GM19395 (cell line): ENCODE data around the gene CYTH2.

Source experiments
- ATAC-seq: cut with Tn5 transposase; IDR thresholded peaks from one replicate; pipeline ENCODE4 v1.9.1; 2021; ENCODE audit warnings: mild to moderate bottlenecking, moderate library complexity; ENCODE audit not compliant: unreplicated experiment

Gene CYTH2

GRCh38 chr19:48492925-48493717 is 24.0 kb downstream of the CYTH2 start:
- ATAC-seq = peak; percentile 70

- ATAC-seq = no peak
Observed at GRCh38 chr19:48493718-48494401, 24.7 kb downstream of the CYTH2 start.

DNA sequence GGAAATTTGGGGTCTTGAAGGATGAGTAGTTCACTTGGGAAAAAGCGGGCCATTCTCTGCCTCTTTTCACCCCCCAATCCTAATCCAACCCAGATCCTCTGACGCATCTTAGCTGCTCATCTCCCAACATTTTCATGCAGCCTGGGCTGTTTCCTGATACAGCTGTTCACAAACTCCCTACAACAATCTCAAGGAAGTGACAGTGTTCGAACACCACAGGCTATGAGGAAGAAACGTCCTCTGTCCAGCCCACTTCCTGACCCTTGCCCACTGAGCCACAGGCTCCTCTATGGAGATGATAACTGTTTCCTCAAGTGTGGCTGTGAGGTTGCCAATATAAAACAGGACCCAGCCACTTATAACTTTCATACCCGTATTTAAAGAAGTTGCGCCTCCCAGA is 26.2 kb downstream of the CYTH2 start:
- no peak for ATAC-seq

DNA sequence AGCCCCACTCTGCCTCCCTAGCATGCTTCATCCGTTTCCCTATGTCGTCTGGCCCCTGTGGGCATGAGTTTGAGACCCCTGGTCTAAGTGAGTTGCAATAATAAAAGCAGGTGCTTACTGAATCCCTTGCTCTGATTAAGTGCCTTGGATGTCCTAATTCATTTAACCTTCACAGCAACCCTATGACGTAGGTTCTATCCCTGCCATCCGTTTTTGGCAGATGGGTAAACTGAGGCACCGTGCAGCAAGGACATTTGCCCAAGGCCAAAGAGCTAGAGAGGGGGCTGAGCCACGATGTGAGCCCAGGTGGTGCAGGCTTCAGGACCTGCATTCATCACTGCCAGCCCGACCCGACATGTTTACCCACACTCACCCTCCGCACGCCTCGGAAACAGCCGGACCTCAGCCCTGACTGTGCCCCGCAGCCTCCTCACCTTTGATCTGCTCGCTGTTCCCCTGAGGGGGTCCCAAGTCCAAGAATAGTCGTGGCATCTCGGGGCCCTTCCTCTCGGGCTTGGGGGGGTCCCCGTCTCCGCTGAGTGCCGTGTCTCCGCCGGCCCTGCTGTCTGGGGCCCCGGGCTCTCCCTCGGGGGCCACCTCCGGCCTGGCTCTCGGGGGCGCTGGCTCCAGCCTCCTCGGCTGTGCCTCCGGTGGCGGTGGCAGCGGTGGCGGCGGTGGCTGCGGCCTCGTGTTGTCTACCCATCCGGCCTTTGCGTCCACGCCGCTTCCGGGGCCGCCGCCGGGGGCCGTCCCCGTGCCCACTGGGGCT is 28.0 kb downstream of the CYTH2 start:
- no peak for ATAC-seq

- no peak for ATAC-seq
Observed at GRCh38 chr19:48497728-48498594, 28.8 kb downstream of the CYTH2 start.

- no peak for ATAC-seq
Observed at GRCh38 chr19:48498595-48499311, 29.6 kb downstream of the CYTH2 start.

- ATAC-seq = no peak
Observed at GRCh38 chr19:48499316-48500090, 30.3 kb downstream of the CYTH2 start.

- ATAC-seq = no peak
Observed at GRCh38 chr19:48500830-48501493, 31.8 kb downstream of the CYTH2 start.

DNA sequence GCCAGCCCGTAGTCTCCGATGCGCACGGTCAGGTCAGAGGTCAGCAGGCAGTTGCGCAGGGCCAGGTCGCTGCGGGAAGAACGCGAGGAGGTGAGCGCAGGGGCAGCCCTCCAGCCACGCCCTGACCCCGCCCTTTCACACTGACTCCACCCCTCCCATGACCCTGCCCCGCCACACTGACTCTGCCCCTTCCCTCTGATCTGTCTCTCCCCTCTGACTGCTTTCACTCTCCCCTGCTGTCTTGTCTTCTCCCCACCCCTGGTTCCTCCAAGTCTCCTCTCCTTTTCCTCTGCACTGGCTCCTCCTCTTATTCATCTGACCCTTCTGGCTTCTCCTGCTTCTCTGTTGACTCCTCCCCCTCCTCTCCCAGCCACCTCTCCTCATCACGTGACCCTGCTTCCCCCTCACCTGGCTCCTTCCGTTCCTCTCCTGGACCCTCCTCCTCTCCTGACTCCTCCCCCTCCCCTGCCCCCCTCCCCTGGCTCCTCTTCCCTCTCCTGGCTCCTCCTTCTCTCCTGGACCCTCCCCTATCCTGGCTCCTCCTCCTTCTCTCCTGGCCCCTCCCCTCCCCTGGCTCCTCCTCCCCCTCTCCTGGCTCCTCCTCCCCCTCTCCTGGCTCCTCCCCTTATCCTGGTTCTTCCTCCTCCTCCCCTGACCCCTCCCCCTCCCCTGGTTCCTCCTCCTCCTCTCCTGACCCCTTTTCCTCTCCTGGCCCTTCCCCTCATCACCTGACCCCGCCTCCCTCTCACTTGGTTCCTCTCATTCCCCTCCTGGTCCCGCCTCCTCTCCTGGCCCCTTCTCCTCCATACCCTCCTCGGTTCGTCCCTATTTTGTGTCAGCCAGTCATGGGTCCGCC is 32.6 kb downstream of the CYTH2 start:
- no peak for ATAC-seq

GRCh38 chr19:48502350-48503018 is 33.3 kb downstream of the CYTH2 start:
- ATAC-seq = no peak

DNA sequence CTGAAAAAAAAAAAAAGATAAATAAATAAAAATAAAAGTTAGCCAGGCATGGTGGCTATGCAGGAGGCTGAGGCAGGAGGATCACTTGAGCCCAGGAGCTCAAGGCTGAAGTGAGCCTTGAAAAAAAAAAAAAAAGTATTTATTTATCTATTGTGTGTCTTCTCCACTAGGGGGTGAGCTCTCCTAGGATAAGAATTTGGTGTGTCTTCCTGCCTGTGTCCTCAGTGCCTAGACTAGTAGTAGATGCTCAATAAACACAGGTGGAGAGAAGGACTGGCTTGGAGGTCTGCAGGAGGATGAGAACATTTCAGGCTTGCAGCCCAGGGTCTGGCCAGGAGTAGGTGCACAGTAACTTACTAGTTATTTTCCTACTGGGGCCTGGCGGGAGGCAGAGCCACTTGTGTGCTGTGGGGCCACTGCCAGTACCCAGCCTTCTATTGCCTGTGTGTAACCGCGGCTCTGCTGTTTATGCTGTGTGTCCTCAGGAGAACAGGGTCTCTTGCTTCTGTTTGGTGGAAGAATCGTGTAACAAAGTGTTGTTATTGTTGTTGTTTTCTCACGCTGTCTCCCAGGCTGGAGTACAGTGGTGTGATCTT is 37.1 kb downstream of the CYTH2 start:
- ATAC-seq = no peak

DNA sequence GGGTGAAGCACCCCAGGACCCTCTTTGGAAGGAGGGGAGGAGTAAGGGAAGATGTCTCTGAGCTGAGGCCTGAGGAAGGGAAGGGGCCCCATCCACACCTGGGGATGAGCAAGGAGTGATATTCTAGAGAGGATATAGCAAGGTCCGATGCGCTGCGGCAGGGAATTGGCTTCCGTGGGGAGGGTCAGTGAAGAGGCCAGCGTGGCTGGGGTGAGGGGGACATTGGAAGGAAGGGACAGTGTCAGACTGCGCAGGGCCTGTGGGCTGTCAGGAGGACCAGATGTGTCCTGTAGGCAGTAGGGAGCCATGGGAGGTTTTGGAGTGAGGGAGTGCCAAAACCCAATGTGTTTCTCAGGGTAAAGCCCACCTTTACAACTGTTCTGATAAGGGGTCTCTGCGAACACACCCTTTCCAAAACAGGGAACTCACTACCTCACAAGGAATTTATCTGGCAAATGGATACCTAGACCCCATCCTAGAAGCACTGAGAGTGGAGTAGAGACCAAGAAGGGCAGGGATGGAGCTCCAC is 38.8 kb downstream of the CYTH2 start:
- ATAC-seq = no peak

GRCh38 chr19:48508729-48509411 is 39.7 kb downstream of the CYTH2 start:
- ATAC-seq = no peak

- no peak for ATAC-seq
Observed at GRCh38 chr19:48509467-48510194, 40.5 kb downstream of the CYTH2 start.
